ENCODE results near the gene TTC7B.
"Not testable (repeated sequence)": the region's sequence is repeated elsewhere in the genome, so short reads cannot be mapped to it uniquely, and the experiment has no call there.

Gene TTC7B

GRCh38 chr14:90815822-90816662 is at the start of gene TTC7B:
Gene TTC7B, minus strand, starts transcription at chr14:90816430. Its CDS starts 135 bp downstream, at chr14:90816295.
- peak; percentile 42 for DNase-seq

GRCh38 chr14:90864741-90865140 is 48.5 kb upstream of the TTC7B start:
- no peak for DNase-seq

GRCh38 chr14:90858511-90858910 is 42.3 kb upstream of the TTC7B start:
- no peak for DNase-seq

- no peak for DNase-seq
Measured at GRCh38 chr14:90857866-90858265, 41.6 kb upstream of the TTC7B start.

GRCh38 chr14:90856115-90856514 is 39.9 kb upstream of the TTC7B start:
- not testable (repeated sequence) for DNase-seq

- DNase-seq, result no peak
Measured at GRCh38 chr14:90853116-90853515, 36.9 kb upstream of the TTC7B start.

- DNase-seq, result no peak
Measured at GRCh38 chr14:90851327-90852036, 35.3 kb upstream of the TTC7B start.

GRCh38 chr14:90850487-90850886 is 34.3 kb upstream of the TTC7B start:
- no peak for DNase-seq

- no peak for DNase-seq
Measured at GRCh38 chr14:90849787-90850444, 33.7 kb upstream of the TTC7B start.

- DNase-seq, result no peak
Measured at GRCh38 chr14:90848944-90849731, 32.9 kb upstream of the TTC7B start.

- no peak for DNase-seq
Measured at GRCh38 chr14:90846511-90846910, 30.3 kb upstream of the TTC7B start.

- no peak for DNase-seq
Measured at GRCh38 chr14:90844321-90844720, 28.1 kb upstream of the TTC7B start.

- DNase-seq, result no peak
Measured at GRCh38 chr14:90842726-90843125, 26.5 kb upstream of the TTC7B start.

- DNase-seq, result not testable (repeated sequence)
Measured at GRCh38 chr14:90840667-90841066, 24.4 kb upstream of the TTC7B start.

- DNase-seq, result no peak
Measured at GRCh38 chr14:90839889-90840266, 23.6 kb upstream of the TTC7B start.

GRCh38 chr14:90839024-90839888 is 23.0 kb upstream of the TTC7B start:
- DNase-seq, result no peak

GRCh38 chr14:90838531-90838930 is 22.3 kb upstream of the TTC7B start:
- not testable (repeated sequence) for DNase-seq

- DNase-seq, result no peak
Measured at GRCh38 chr14:90837355-90837754, 21.1 kb upstream of the TTC7B start.

GRCh38 chr14:90836692-90837063 is 20.4 kb upstream of the TTC7B start:
- DNase-seq, result no peak

- DNase-seq, result no peak
Measured at GRCh38 chr14:90831821-90832220, 15.6 kb upstream of the TTC7B start.

GRCh38 chr14:90830931-90831701 is 14.9 kb upstream of the TTC7B start:
- DNase-seq, result no peak

Data from activated CD4-positive, alpha-beta T cell treated with anti-CD3 and anti-CD28 coated beads, Interleukin-2, Interleukin-6, amounts not matched to agents 100 ng/mL and 50 ng/mL, durations not matched to agents 16 hours and 8 hours (primary cell).